Measurements from ENCODE around the gene CELF4.

The CELF4 gene

GRCh38 chr18:37571266-37571665 is 5.7 kb upstream of the CELF4 start:
- DNase-seq, result no peak

- DNase-seq, result no peak
Measured at GRCh38 chr18:37570336-37570930, 4.8 kb upstream of the CELF4 start.

GRCh38 chr18:37568671-37569070 is 3.1 kb upstream of the CELF4 start:
- DNase-seq, result no peak

- no peak for DNase-seq
Measured at GRCh38 chr18:37567994-37568359, 2.4 kb upstream of the CELF4 start.

- no peak for DNase-seq
Measured at GRCh38 chr18:37567061-37567993, 1.7 kb upstream of the CELF4 start.

- DNase-seq, result no peak
Measured at GRCh38 chr18:37566479-37567060, 972 bp upstream of the CELF4 start.

GRCh38 chr18:37565977-37566478 is 430 bp upstream of the CELF4 start:
- DNase-seq, result no peak

- DNase-seq, result peak; percentile 67
Measured at GRCh38 chr18:37564711-37565100, 892 bp downstream of the CELF4 start.

- no peak for DNase-seq
Measured at GRCh38 chr18:37563931-37564392, 1.6 kb downstream of the CELF4 start.

GRCh38 chr18:37561986-37562385 is 3.6 kb downstream of the CELF4 start:
- DNase-seq, result no peak

GRCh38 chr18:37560003-37560402 is 5.6 kb downstream of the CELF4 start:
- no peak for DNase-seq

GRCh38 chr18:37559194-37559593 is 6.4 kb downstream of the CELF4 start:
- no peak for DNase-seq

GRCh38 chr18:37554399-37554787 is 11.2 kb downstream of the CELF4 start:
- no peak for DNase-seq

GRCh38 chr18:37553633-37554398 is 11.8 kb downstream of the CELF4 start:
- DNase-seq, result peak; percentile 26

- no peak for DNase-seq
Measured at GRCh38 chr18:37552286-37552685, 13.3 kb downstream of the CELF4 start.

GRCh38 chr18:37551846-37552245 is 13.8 kb downstream of the CELF4 start:
- DNase-seq, result no peak

GRCh38 chr18:37551249-37551648 is 14.3 kb downstream of the CELF4 start:
- no peak for DNase-seq

- no peak for DNase-seq
Measured at GRCh38 chr18:37550118-37550875, 15.3 kb downstream of the CELF4 start.

GRCh38 chr18:37548679-37549289 is 16.8 kb downstream of the CELF4 start:
- DNase-seq, result no peak

GRCh38 chr18:37547196-37547827 is 18.3 kb downstream of the CELF4 start:
- no peak for DNase-seq

GRCh38 chr18:37546651-37547050 is 18.9 kb downstream of the CELF4 start:
- DNase-seq, result no peak

GRCh38 chr18:37546272-37546537 is 19.4 kb downstream of the CELF4 start:
- no peak for DNase-seq
